ENCODE measurements around the gene MEGF11.

MEGF11 gene

DNA sequence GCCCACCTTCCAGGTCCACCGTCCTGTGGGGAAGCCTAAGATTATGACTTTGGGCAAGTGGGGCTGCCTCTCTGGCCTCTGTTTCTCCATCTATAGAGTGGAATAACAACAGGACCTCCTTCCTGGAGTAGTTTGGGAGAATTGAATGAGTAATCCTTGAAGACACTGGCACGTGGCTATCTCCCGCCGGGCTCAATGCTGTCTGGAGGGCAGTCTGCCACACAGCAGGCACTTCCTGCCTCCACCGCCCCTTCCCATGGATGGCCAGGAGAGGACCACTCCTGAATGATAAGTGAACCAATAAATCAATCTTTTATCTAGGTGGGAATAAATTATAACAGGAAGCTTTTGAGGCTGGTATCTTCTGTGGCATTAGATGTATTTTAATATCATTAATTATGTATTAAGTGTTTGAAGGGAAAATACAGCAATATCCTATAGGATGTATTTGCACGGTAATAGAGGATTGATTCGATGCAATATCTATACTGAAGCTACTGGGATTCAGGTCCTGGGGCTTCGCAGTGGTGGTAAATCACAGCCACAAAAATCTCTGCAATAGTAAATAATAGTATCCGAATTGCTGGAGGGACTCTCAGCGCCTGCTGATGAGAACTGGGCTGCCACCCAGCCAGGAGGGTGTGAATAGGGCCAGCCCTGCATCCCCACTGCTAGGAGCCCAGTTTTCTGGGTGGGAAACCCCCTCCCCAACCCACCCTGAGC, 15.9 kb downstream of the MEGF11 start:
- no peak for DNase-seq

DNA sequence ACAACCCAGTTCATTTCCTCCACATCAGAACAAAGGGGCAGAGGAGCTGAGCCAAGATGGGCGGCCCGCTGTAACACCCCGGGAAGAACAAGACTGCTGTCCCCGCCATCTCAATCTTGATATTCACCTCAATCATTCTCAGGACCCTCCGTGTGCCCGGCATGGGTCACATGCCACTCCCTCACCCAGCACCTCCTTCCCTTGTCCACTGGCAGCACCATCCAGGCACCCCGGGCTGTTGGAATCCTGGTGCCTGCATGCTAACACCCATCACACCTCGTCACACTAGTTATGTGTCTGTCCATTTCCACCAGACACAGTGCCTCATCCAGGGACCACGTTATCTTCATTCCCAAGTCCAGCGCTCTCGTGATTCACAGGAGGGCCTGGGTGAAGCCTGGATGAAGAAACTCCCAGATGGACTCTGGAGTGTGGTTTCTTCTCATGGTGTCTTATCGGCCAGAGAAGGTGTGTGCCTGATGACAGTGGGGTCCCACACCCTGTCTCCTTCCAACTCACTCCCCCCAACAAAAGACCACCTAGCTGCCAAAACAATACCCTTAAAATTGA, 16.7 kb downstream of the MEGF11 start:
- DNase-seq: no peak

DNA sequence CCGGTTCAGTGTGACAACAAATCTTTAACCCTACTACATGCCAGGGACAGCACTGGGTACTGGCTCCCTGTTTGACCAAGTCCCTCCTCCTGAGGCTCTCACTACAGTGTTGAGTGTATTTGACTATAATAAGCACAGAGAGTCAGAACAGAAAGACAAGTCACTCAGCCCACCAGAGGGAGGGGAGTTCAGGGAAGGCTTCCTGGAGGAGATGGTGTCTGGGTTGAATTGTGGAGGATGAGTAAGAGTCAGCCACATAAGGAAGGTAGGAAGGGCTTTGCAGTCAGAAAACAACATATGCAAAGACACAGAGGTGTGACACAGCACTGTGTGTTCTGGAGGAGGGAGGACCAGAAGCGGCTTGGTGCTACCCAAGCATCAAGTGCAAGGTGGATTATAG, 17.7 kb downstream of the MEGF11 start:
- DNase-seq: no peak

DNA sequence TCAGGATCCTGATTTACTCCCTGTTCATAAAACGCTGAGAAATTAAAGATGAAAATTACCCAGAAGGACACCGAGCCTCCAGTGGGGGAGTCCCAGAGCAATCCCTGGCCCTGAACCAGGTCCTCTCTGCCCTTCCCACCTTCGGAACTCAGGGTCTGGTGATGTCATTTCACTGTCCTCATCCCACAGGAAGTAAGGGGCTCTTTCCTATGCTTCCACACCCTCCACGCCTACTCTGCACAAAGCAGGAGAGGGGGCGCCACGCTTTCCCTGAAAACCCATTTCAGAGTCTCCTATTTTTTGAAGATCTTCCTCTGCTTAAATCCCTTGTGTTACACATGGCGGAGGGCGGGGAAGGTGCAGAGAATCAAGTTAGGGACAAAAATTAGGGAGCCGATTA, 18.8 kb downstream of the MEGF11 start:
- DNase-seq: no peak

DNA sequence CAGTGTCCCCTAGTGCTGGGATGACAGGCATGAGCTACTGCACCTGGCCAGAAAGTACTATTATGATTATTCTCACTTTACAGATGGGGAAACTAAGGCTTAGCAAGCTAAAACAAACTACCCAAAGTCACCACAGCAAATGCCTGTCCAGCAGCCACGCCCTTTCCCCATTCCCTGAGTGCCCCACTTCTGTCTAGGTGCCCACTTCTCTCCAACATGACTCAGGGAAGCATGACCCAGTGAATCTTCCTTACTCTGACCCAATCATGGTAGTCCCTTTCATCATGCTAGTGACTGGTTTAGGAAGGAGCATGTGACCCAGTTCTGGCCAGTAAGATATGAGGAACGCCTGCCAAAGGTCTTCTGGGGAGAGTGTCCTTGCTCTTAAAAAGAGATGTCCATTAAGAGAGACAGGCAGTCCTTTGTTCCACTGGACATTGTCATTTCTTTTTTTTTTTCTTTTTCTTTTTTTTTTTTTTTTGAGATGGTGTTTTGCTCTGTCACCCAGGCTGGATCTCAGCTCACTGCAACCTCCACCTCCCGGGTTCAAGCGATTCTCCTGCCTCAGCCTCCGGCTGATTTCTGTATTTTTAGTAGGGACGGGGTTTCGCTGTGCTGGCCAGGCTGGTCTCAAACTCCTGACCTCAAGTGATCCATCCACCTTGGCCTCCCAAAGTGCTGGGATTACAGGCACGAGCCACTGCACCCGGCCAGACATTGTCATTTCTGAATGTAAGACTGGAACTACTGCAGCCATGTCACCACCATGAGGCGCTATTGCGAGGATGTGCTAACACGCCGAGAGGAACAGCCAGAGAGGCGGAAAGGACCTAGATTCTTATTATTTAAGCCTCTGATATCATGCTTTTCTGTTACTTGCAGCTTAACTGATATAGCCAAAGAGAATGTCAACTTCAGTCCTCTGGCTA, 19.8 kb downstream of the MEGF11 start:
- no peak for DNase-seq

DNA sequence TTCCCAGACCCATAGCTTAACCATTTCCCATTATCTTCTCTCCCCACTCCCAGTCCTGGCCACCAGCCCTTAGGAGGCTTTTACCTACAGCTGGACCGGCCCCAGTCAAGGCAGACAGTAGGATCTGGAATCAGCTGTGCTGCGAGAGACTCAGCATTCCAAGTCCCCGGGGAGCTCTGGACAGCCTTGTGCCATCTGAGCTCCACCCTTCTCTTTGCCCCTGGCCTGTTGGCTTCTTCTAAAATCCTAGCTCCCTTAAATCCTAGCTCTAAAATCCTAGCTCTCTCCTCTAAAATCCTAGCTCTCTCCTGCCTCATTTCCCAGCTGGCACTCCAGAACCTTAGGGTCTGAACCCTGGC, 21.3 kb downstream of the MEGF11 start:
- DNase-seq: no peak

DNA sequence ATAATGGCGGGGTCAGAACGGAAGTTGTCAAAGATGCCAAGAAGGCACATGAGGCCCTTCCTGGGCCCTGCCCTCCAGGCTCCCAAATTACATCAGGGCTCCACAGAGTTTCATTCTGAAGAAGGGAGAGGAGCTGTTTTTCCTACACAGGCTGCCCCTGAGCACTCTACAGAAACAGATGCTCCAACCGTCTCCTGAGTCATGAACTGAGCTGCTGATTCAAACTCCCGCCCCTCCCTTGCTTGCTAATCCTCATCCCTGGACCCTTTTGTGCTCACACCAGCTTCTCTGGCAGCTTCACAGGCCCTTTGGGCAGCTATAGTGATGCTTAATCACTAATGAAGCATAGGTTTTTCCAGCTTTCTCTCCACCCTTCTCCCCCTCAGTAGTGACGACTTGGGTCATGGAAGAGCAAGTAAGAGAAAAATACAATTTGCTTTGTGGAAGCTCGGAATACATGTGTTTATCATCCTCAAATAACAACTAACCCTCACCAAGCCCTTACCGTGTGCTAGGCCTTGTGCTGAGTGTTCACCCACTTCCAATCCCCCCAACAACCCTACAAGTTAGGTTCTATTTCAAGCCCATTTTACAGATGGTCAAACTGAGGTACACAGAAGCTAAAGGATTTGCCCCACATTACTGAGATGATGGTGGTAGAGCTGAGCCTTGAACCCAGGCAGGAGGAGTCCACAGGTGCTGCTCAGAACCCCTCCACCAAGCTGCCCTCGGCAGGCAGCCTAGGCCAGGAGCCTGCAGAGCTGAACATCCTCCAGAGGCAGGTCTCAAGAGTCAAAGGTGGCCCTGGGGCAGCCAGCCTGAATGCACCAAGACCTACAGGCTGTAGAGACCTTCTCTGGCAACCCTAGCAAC, 21.9 kb downstream of the MEGF11 start:
- peak; percentile 32 for DNase-seq

DNA sequence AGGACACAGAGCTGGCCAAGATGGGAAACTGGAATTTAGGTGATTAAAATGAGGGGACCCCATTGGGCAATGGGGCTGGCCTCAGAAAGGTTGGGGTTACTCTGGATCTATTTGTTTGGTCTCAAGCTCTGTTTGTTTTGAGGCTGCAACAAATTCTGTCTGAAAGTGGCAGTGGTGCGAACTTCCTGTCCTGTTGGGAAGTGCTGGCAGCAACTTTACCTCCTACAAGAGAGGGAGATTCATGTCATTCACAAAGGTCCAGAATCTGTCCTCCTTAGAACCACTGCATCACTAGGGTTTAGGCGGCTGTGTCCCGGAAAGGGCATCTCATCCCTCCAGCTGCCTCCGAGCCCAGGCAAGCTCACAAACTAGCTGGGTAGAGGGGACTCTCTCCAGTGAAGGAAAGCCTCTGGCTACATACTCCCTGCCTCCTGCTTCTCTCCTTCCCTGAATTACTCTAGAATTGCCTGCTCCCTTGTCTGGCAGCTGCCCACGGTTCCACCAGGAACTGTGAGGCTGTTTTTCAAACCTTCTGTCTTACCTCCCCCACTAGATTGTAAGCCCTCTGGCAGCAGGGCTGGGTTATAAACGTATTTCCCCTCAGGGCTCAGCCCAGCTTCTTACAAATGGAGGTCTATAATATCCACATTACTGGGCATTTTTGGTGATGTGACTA, 23.6 kb downstream of the MEGF11 start:
- DNase-seq: no peak

DNA sequence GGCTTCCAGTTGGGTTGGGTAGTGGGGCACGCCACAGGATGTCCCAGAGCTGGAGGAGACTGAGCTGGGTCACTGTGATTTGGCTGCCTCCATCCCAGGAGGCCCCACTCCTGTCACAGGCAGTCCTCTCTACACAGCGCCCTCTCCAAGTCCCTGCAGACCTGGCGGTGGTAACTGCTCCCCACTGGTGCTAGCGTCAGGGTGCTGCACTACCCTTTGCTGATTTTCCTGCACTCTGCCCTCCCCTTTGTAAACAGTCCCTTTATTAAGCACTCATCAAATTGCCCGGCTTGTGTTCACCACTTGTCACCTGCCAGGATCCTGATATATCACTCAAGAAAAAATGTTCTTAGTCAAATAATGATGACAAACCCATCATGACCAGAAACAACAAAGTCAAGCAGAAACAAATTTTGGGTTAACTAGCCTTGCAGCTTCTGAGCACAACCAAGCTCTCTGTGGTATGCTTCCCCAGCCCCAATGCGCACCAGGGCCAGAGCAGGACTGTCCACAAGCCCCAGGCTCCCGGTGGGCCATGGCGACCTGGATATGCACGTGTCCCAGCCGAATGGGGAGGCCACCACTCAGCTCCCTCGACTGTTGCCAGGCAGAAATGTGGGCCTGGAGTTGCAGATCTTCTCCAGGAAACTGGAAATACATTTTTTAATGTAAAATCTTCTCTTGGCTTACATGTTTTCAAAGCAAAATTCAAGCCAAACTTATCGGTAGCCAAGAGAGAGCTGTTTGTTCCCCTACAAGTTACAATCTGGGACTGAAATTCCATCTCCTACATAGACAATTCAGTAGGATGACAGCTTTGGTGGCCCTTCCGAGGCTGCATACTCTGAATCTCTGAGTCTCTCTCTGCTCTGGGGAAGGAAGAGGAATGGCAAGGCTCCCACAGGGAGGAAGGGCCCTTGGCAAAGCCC, 24.5 kb downstream of the MEGF11 start:
- no peak for DNase-seq

DNA sequence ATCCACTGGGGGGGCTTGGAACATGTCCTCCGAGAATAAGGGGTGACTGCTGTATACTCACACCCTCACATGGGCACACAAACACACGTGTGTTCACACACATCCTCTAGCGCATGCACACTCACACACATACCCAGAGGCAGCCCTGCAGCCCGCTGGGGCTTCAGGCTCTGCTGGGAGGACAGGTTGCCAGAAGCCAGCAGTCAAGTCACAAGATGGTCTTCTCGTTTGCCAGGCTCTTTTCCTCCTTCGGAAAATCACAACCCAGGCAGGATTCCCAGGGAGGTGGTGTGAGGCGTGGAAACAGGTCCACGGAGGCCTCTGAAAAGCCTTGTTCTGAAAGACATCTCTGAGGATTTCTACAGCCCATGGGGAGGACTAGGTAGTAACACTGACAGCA, 26.8 kb downstream of the MEGF11 start:
- DNase-seq: no peak

DNA sequence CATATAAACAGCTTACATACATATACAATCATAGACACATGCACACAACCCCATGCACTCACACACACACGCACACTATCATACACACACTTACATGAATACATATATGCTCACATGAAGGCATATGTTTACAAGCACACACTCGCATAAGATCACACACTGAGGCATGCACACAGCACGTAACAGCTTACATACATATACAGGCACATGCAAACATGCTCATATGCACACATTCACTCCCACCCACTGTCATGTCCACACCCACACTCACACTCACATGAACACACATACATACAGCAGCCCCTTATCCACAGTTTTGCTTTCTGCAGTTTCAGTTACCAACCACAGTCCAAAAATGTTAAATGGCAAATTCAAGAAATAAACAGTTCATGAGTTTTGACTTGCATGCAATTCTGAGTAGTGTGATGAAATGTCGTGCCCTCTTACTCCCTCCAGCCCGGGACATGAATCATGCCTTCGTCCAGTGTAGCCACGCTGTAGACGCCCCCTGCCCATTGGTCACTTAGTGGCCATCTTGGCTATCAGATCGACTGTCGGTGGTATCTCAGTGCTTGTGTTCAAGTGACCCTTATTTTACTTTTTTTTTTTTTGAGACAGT, 27.8 kb downstream of the MEGF11 start:
- DNase-seq: no peak

DNA sequence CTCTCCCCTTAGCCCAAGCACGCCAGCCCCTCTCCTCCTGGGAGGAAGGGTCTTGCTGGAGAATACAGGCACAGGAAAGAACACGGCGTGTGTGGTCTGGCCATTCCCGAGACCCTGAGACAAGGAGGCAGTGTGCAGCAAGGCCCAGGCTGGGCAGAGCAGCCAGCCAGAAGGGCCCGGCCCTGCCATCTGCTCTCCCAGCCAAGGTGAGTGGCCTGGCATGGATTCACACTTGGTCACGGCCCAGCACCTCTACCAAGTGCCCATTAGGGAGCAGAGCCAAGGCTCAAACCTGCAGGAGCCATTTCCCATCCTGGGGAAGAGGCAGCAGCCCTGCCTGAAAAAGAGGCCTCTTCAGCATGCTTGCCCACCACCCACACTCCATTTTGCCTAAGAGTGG, 28.6 kb downstream of the MEGF11 start:
- DNase-seq: no peak

DNA sequence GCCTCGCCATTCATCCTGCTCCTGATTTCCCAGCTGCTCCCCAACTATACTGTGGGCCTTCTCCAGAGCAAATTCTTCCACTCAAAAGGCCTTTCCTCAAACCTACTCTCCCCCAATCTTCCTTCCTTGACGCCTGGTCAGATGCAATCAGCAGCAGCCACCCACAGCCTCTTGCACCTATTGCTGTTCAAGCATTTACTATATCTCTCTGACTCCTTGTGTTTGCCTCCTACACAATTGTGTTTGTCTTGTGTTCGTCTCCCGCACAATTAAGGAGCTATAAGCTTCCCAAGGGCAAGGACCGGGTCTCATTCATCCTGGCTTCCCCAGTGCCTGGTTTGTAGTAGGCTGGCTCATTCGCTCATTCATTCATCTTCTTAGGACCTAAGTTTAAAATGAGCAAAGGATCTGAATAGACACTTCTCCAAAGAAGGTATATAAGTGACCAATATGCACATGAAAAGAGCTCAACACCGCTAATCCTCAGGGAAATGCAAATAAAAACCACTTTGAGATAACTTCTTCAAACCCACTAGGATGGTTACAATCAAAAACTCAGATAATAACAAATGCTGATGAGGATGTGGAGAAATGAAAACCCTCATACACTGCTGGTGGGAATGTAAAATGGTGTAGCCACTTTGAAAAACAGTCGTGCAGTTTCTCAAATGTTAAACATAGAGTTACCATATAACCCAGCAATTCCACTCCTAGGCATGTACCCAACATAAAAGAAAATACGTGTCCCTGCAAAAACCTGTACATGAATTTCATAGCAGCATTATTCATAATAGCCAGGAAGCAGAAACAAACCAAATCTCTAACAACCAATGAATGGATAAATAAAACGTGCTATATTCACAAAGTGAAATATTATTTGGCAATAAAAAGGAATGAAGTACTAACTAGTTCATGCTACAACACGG, 31.0 kb downstream of the MEGF11 start:
- DNase-seq: no peak

DNA sequence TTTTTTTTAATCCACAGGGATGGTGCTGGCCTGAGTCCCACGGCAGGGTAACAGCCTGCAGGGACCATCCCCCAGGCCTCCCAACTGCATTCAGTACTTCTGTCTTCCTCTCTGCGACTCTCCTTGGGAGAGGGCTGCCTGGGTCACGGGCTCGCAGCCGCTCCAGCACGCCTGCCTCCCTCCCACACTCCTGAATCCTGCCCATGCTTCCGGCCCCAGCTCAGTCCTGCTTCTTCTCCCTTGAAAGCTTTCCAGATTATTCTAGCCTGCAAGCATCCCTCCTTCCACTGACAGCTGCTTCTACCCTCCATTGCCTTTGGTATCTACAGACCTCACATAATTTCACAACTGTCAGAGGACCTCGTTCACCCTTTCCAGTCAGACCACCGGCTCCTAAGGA, 32.4 kb downstream of the MEGF11 start:
- no peak for DNase-seq

DNA sequence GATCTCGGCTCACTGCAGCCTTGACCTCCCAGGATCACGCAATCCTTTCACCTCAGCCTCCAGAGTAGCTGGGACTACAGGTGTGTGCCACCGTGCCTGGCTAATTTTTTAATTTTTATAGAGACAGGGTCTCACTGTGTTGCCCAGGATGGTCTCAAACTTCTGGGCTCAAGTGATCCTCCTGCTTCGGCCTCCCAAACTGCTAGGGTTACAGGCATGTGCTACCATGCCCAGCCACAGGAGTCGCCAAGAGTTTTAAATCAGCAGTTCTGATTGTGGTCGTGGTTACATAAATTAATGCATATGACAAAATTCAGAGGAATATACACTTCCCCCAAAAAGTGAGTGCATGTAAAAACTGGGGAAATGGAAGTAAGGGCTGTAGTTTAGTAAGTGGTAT, 32.9 kb downstream of the MEGF11 start:
- no peak for DNase-seq

DNA sequence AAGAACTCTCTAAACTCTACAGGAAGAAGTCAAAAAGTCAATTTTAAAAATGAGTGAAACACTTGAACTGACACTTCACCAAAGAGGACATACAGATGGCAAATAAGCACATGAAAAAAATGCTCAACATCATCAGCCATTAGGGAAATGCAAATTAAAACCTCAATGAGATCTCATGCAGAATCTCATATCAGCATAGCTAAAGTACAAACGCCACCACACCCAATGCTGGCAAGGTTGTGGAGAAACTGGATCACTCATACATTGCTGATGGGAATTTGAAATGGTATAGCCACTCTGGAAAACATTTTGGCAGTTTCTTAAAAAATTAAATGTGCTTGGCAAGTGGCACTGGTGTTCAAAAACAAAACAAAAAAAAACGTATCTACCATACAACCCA, 34.2 kb downstream of the MEGF11 start:
- no peak for DNase-seq

DNA sequence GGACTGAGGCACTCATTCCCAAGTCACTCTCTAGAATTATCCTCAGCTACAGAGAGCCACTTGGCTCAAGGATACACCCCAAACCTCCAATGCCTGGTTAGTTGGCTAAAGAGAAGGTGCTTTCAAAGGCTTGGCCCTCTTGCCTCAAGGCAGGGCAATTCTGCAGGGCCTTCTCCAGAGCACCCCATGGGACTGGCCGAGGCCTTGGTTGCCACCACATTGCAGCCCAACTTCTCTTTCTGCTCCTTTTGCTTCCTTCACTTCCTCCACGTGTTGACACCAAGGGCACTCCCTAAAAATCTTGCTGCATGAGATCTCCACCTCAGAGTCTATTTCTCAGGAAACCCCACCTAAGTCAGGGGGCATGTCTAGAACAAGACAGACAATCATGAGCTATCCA, 36.7 kb downstream of the MEGF11 start:
- DNase-seq: no peak

DNA sequence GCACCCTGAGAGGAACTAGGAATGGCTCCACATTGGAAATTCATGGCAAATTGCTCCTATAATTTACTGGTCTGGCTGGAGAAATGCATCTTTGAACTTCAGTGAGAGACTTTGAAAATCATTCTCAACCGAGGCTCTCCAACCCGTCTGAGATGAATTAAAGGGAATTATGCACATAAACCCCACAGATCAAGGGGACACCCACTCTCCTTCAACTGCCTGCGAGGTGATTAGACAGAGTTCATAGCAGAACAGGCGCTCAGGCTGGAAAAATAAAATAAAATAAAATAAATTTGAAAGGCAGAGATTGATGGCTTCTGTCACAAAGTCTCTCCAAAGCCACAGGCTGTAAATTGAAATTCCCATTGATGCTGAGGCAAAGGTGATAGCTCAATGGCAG, 37.7 kb downstream of the MEGF11 start:
- no peak for DNase-seq

DNA sequence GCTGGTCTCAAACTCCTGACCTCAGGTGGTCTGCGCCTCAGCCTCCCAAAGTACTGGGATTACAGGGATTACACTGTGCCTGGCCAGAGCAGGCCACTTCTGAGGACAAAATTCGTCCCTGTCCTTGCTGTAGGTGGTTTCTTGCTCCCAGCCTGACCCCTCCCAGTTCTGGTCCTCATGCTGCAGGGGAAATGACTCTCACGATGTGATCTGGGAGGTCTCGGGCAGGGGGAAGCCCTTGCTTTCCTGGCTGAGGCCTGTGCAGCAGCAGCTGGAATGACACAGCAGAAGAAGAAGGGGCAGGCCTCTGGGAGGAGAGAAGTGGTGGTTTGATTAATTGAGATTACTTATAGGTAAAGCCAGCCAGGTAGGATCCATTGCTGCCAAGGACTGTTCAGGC, 39.3 kb downstream of the MEGF11 start:
- no peak for DNase-seq

DNA sequence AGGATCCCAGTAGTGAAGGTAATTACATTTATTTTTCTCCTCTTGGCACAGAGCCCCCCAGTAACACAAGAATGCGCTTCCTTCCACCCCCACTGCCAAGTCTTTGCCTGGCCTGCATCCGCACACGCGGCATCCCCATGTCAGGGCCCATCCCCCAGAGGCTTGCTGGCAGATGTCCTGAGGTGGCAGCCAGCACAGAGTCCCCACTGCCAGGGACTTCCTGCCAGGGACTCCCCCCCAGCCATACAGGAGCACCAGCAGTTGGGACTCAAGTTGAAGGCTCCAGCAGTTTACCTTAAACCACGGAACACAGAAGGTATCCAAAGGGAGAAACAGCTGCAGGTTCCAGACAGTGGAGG, 41.0 kb downstream of the MEGF11 start:
- DNase-seq: peak; percentile 86
